T-helper 2 cell treated with Interferon-gamma antibody and Interleukin-4, amounts not matched to agents 100 ng/mL and 5 ng/mL, for 36 hours (primary cell): Measurements from ENCODE around the gene DACT3. TPM values are rescaled to one million over a fixed set of nuclear protein-coding genes. Genes with fewer than 3 reads are reported as not detected.

Experiments
- intact Hi-C: fragments of 100-400 bp; cut with micrococcal nuclease; formaldehyde crosslinking; loops from one replicate; pipeline ENCODE4 v1.15.1; 2023
- total RNA-seq: library from RNA; stranded (reverse); gene quantifications from 2 replicates; pipeline ENCODE4 v1.2.3, GENCODE V29; 2022

Gene DACT3
- total RNA-seq, 1 donor from 2014 or later = 0.55 TPM

DNA sequence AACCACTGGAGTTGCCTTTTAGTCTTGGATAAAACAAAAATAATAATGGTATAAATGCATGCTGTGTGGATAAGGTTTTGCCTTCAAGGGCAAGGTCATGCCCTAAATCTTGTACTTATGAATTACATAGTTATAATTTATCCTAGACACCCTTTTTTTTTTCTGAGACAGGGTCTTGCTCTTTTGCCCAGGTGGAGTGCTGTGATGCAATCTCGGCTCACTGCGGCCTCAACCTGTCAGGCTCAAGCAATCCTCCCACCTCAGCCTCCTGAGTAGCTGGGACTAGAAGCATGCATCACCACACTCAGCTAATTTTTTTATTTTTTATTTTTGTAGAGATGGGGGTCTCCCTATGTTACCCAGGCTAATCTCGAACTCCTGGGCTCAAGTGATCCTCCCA, 7.7 kb upstream of the DACT3 start:
- intact Hi-C loops = no loop called here

DNA sequence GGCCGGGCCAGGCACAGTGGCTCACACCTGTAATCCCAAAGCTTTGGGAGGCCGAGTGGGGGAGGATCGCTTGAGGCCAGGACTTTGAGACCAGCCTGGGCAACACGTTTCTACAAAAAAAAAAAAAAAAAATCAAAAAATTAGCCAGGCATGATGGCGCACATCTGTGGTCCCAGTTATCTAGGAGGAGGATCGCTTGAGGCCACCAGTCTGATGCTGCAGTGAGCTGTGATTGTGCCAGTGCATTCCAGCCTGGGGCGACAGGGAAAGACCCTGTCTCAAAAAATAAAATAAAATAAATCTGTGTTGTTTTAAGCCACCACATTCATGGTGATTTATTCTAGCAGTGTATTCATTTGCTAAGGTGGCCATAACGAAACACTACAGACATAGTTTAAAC, 4.1 kb upstream of the DACT3 start:
- intact Hi-C loops = no loop called here

DNA sequence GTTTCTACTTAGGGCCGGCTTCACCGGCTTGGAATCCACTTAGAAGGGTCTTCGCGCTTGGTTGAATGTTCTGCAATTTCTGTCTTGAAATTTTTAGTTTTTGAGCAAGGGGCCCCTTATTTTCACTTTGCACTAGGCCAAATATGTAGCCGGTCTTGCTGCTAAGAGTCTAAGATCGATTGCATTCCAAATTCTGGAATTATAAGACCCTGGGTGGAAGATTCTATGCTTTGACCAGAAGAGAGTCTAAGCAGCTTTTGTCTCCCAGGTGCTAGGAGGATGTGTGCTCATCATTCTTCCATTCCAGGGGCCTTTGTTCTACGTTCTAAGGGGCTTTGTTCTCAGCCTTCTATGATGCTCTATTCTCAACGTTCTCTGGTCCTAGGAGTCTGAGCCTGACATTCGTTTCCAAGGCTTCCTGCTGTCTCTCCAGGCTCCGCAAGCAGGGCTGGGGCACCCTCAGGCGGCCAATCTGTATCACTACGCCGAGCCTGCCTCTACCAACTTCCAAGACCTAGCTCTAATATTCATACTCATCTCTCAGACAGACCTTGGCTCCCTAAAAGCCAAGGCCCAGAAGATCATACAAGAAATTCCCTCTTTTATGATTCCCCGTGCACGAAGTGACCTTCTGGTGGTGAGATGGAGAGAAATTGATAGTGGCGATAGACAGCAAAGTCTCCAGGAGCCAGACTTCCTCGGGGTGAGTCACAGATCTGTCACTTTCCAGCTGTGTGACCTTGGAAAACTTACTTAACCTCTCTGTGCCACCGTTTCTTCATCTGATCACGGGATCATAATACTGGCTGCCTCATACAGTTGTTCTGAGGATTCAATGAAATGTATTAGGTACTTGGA, 982 bp upstream of the DACT3 start:
- intact Hi-C loops = loop anchor here (1.0 kb wide), 5 partner anchors 28 to 133 kb away; partner anchors contain the start of gene SLC1A5

DNA sequence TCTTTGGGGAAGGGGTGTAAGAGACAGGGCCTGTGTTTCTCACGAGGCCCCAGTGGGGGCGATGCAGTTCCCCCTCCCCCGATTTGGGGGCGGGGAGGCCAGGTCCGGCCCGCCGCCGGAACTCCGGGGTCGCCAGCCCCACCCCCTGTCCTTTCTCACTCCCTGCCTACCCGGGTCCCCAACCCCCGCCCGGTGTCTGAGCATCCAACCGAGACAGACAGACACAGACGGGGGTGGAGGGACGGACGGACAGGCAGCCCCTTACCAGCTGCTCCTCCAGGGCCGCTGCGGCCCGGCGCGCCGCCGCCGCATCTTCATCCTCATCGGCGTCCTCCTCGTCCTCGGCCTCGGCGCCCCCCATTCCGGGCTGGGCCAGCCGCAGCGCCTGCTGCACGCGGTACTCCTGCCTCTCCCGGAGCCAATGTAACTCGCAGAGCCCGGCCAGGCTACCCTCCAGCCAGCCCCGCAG, 397 bp downstream of the DACT3 start:
- intact Hi-C loops = loop anchor here (1.0 kb wide), 3 partner anchors 26 to 128 kb away; partner anchors contain the start of gene SLC1A5

DNA sequence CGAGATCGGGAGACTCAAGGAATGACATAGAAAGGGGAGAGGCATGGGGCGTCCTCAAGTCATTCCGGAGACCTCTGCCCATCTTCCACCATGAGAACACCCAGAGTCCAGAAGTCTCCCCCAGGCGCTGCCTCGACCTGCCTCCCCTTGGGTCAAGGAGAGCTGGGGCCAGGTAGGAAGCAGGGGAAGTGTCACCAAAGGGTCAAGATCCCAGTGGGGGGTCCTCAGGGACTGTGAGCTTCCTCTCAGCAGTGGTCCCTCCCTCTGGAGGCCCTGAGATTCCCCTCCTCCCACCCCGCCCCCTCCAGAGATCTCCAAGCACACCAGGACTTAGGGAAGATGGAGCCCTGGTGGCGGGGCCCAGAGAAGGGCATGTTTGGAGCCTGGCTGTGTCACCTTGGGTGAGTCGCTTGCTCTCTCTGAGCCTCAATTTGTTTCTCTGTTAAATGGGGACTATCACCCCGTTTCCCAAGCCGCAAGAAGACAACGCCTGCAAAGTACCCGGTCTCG, 919 bp downstream of the DACT3 start:
- intact Hi-C loops = no loop called here

DNA sequence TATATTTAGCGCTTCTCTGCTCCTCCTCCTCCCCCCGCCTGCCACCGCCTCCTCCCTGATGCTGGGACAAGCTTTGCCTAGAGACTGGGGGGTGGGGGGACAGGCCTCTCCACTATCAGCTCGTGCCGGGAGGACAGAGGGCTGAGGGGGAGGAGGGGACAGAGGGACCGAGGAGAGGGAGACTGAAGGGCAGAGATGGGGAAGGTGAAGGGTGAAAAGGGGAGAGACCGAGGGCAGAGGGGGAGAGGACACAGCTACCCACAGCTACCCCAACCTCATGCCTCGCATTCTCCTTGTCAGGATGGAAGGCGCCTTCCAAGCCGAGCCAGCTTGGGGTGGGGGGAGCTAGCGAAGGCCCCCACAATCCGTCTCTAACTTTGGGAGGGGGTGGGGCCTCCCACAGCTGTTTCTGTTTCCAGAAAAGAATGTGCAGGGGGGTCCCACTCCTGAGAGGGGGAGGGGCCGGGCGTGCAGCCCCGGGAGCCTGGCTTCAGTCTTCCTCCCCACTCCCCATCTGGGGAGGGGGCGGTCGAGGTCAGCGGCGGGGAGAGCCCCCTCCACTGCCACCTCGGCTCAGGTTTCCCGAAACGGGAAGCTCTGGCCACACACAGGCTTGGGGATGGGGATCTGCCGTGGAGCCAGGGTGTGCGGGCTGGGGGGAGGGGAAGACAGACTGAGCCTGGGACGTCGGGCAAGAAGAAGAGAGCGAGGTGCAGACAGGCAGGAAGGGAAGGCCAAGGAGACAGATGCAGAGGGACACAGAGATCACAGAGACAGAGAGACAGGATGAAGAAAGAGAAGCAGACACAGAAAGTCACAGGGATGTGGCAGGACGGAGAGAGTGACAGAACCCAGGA, 1.6 kb downstream of the DACT3 start:
- intact Hi-C loops = no loop called here

DNA sequence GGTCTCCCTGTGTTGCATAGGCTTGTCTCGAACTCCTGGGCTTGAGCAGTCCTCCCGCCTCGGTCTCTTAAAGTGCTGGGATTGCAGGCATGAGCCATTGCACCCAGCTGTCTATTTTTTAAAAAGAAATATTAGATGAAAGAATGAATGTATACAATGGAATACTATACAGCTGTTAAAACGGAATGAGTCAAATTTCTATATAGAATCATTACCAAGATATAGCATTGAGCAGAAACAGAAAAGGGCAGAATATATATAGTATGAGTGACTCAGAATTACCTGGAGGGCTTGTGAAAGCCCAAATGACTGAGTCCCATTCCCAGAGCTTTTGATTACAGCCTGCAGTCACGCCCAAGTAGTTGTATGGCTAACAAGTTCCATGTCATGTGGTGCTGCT, 4.4 kb downstream of the DACT3 start:
- intact Hi-C loops = no loop called here

DNA sequence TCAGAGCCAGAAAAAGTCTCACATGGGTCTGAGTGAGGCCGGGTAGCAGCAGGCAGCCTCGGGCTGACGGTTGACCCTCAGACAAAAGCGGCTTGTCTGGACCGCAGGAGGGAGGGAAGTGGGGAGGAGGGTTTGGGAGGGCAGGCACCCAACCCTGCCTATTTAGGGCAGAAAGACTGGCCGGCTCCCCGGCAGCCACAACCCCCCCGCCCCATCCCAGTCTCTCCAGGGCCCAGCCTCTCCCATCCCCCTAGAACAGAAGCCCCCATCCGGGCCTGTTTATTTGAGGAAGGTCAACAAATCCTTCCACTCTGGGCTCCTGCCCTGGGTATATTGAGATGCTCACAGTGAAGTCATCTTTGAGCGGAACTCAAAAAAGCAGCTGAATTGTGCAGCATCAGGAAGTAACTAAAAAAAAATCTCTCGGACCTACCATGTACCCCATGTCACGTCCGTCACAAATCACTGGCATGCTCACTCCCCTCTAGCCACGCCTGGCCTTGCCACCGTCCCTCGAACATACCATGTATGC, 6.3 kb downstream of the DACT3 start:
- intact Hi-C loops = no loop called here

DNA sequence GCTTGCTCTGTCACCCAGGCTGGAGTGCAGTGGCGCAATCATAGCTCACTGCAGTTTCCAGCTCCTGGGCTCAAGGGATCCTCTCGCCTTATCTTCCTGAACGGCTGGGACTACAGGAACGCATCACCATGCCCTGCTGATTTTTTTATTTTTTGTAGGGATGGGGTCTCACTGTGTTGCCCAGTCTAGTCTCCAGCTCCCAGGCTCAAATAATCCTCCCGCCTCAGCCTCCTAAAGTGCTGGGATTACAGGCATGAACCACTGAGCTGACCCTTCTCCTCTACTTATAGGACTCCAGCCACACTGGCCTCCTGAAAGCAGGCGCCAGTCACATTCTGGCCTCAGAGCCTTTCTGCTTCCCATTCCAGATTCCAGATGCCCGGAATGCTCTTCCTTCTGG, 10.5 kb downstream of the DACT3 start:
- intact Hi-C loops = no loop called here

DNA sequence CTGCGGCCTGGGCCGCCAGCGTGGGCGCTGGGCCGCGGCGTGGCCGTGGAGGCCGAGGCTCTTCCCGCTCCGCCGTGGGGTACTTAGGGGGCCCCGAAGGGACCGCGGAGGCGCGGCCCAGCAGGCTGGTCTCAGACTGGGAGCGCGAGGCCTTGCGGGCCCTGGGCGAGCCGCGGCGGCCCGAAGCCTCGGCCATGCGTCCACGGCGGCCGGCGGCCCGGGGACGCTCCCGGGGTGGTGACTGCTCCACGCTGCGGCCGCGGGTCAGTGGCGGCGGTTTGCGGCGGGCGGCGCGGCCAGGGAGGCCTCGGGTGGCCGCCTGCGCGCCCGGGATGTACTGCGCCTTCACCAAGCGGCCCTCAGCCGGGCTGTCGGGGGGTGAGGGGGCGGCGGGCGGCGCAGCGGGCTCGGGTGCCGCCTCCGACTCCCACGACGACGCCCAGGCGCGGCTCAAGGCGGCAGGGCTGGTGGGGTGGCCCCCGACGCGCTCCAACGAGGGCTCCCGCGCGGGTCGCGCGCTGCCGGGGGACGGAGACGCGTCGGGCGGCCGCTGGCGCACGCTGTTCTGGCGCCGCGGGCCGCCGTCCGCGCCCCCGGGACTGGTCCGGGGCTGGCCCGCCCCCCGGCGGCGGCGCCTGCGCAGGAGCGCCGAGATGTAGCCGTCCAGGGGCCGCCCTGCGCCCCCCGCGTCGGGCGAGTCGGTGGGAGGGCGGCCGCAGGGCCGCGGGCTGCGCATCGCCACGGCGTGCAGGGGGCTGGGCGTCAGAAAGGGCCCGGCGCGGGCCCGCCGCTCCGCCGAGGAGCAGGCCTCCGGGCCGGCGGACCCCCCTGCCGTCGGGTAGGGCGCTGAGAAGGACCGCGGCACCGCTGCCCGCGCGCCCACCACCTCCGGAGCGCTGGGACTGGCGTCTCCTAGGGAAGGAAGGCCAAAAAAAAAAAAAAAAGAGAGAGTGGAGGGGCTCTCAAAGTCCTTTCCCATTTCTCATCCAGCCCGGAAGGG, 11.7 kb downstream of the DACT3 start:
- intact Hi-C loops = no loop called here

DNA sequence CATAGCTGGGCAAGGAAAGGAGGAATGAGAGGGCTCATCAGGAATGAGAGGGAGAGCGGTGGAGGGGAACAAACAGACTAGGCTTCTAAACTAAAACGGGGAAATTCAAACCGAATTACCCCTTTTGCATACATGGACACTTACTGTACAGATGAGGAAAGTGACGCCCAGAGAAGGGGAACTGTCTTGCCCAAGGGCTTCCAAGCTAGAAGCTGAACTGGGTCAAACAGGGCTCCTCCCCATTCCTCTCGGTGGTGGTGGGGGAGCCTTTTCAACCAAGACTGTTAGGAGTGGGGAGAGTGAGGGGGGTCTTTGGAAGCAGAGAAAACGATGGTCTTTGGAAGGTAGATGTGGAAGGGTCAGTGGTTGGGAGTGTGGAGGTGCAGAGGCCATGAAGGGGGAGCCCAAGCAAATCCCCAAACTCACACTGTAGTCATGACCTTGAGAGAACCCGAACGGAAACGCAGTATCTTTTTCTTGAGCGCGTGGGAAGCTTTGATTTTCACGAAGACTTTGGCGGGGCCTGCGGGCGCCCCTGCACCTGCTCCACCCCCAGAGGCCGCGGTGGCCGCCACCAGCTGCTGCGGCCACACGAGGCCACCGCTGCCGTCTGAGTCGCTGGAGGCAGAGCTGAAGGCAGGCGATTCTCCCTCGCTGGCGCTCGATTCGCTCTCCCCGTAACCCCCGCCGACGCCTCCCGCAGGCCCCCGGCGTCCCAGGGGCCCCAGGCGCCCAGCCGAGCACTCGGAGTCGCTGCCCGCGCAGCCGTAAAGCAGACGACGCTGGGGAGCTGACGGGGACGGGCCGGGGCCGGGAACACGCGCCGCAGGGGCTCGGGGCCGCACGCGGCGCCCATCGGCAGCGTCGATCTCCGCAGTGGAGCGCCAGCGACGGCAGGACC, 12.7 kb downstream of the DACT3 start:
- intact Hi-C loops = no loop called here

DNA sequence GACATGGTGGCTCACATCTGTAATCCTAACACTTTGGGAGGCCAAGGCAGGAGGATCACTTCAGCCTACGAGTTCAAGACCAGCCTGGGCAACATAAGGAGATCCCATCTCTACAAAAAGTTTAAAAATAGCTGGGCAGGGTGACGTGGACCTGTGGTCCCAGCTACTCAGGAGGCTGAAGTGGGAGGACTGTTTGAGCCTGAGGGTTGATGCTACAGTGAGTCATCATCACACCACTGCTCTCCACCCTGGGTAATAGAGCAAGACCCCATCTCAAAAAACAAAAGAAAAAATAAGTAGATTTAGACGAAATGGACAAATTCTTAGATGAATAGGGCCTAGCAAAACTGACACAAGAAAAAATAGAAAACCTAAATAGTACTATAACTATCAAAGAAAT, 14.6 kb downstream of the DACT3 start:
- intact Hi-C loops = no loop called here

DNA sequence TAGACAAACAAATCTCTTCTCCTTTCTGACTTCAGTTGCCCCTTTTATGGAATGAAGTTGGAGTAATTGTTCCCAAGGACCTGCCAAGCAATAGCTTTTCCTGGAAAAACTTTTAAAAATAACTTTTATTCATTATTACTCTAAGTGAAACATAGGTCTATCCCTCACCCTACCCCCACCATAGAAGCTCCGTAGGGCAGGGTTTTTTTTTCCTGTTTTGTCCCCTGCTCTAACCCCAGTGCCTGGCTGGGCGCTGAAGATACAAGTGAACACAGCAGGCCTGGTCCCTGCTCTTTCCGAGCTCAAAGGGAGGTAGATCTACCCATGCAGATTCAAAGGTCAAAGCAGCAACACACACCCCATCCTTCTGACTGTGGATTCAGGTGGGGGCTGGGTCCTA, 16.3 kb downstream of the DACT3 start:
- intact Hi-C loops = no loop called here

DNA sequence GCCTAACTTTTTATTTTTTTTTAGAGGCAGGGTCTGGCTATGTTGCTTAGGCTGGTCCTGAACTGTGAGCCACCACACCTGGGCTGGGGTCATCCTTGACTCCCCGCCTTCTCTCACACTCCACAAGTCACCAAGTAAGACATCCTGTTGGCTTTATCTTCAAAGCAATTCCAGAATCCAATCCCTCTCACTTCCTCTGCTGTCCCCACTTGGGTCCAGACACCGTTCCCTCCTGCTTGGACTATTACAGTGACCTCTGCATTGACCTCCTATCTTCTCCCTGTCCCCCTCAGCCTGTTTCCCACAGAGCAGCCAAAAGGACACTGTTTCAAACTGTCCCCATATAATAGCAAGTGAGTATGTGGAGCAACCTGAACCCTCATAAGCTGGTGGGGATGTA, 20.3 kb downstream of the DACT3 start:
- intact Hi-C loops = no loop called here

DNA sequence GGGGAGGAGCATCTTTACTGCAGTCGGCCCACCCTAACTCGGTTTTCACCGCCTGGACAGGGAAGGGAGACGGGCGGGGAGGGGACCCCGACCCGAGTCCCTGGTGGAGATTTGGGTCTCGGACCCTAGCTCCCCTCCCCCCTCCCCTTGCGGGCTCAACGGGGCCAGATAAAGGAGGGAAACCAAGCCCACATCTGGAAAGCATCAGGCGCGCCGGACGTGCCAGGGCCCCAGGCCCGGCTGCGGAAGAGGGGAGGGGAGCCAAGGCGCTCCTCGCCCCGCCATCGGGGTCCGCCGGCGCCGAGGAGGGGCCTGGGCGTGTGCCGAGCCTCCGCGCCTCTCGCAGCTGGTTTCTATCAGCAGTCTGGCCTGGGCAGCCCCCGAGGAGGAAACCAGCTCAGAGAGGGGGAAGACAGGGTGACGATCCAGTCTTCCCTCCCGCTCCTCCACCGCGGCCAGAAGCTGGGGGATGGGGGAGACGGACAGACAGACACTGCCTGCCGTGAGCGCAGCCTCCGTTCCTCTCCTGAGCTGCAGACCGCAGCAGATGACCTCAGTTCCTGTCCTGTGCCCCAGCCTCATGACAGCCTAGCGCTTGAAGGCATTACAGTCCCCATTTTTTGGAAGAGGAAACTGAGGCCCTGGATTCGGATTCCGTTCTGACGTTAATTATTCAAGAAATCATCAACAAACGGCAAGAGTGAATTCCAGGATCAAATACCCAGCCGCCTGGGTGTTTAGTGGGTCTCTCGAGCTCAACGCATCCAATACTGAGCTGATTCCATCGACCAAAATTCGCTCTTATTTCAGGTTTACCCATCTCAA, 21.4 kb downstream of the DACT3 start:
- intact Hi-C loops = no loop called here

DNA sequence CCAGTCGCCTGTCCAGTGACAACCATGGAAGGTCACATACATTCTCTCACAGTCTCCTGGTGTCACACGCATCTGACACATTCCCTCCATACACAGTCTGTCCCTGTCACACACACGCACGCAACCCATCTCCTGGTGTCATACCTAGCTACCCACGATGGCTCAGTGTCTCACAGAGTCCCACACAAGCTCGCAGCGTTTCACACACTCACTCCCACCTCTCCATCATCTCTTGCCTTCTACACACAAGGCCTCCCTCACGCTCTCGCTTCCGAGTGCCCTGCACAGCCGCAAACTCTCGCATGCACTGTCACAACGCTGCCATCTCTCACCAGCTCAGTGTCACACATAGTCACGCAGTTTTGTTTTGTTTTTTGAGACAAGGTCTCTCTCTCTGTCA, 23.8 kb downstream of the DACT3 start:
- intact Hi-C loops = no loop called here

DNA sequence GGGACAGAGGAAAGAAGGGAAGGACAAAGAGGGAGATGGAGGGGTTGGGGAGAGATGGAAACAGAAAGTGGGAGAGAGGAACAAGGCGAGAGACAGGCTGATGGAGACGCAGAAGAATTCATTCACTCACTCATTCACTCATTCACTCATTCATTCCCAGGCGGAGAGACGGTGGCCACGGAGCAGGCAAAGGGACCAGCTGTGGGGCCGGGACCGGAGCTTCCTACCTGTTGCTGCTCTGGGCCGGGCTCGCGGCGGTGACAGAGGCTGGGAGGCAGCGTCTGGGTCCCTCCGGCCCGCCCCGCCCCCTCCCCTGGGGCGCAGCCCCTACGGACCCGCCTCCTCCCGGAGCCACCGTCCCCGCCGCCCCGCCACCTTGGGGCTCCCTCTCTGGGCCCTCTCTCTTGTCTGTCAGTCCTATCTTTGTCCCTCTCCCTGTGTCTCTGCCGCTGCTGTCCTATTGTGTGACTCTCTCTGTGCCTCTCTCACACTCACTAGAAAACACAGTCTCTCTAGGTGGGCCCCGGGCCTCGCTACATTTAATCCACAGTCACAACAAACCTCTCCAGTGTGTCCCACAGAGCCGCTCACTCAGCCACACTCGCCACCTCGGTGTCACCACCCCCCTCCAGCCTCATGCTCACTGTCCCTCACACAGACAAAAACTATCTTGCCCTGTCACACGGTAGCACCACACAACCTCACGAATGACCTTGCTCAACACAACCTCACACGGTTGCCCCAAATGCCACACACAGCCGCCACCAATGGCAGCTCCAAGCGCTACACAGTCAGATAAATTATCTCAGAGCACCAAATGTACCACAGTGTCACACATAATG, 24.8 kb downstream of the DACT3 start, which contains the start of gene GNG8:
Gene GNG8 (minus strand): TSS at position 283 of the 842 bp plus-strand sequence. CDS start 1,520 bp downstream, outside the sequence.
- intact Hi-C loops = loop anchor here (2.0 kb wide), 1 partner anchor 19 kb away; no protein-coding TSS in a partner anchor
